GM21786 (cell line): ENCODE data around the gene DNAJC4.

Experiments
- ATAC-seq: cut with Tn5 transposase; IDR thresholded peaks from one replicate; pipeline ENCODE4 v1.9.1; 2021; ENCODE audit not compliant: unreplicated experiment

The DNAJC4 gene

DNA sequence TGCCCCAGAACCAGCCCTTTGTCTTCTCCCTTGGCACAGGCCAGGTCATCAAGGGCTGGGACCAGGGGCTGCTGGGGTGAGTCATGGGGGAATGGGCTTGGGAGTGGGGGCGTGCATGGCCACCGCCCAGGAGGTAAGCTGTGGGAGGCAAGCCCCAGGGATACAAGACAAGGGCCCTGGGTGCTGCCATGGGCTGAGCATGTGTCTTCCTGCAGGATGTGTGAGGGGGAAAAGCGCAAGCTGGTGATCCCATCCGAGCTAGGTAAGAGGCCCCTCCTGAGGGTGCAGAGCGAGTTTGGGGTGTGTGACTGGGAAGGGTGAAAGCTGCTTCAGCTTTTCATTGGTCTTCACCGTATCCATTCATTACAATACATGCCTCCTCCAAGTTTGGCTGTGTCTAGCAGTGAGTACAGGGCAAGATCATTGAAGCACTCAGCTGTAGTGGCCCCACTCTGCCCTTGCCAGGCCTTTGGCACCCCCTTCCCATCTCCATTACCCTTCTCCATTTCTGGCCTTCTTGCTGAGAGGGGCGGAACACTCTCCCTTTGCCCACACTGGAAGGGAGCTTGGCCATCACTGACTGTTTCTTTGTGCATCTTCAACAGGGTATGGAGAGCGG lies 13.0 kb downstream of the DNAJC4 start:
- ATAC-seq: no peak

DNA sequence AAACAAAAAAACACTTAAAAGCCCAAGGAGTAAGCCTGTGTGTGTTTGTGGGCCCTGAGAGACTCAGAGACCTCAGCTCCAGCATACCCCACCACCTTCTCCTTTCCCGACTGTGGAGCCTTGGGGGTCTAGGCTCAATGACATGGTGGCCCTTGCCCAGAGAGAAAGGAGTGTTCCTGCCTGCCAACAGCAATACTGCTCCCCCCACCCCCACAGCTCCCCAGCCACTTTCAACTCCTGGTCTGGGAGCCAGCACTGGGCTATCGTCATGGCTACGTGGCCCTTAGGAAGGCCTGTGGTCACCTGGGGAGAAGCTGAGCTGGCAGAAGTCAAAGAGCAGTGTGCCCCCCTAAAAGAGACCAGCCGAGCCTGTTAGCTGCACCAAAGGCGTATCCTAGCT lies 13.8 kb downstream of the DNAJC4 start:
- no peak for ATAC-seq

DNA sequence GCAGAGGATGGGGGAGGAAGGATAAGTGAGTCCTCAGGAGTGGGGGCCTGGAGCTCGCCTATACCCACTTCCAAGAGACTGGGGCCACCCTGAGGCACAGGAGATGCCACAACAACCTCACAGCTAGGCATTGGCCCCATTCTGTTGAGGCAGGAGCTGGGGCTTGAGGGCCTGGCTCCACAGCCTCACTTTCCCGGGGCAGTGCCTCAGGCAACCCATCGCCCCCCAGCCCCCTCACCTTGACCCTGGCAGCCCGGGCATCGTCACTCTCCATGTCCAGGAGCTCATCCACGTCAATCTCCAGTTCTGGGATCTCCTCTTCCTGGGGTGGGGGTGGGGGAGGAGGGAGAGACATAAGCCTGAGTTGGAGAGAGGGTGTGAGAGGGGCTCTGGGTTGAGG lies 14.6 kb downstream of the DNAJC4 start:
- no peak for ATAC-seq

- ATAC-seq: no peak
Observed at GRCh38 chr11:64245401-64245796, 15.1 kb downstream of the DNAJC4 start.

DNA sequence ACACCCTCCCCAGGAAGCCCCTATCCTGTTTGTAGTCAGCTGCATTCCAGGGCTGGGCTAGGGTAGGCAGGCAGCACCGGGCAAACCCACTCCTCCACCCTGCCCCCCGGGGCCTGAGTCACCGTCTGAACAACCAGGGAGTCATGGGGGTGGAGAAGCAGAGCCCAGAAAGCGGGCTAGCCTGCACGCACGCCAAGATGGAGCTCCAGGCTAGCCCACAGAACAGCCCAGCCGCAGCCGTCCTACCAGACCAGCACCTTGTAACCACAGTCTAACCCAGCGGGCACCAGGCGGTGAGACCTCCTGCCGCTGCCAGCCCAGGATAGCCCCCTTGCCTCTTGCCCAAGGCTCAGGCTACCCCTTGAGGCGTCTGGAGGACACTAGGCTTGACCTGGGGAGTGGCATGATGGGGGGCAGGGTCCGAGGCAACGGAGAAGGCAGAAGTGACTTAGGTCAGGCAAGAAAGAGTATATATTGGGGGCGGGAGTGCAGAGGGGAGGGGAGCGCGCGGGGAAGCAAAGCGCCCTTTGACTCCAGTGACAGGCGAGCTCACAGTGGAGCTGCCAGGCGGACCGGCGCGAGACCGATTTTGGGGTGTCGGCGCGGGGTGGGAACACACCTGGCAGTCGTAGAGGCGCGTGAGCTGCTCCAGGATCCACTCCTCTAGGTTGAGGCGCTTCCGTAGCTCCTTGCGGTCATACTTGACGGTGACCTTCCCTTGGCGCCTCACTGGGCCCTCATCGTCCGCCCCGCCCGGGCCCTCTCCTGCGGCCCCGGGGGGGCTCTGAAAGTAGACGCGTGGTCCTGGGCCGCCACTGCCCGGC lies 15.7 kb downstream of the DNAJC4 start:
- ATAC-seq: no peak

DNA sequence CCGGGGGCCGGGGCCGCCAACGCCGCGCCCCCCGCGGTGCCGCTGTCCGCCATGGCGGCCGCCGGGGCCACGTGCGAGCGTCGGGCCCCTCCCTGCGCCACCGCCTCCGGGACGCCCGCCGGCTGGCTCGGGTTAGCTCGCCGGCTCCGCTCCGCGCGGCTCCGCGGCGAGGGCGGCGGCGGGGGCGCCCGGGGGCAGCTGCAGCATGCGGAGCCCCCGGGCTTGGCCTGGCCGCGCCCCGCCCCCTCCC lies 16.2 kb downstream of the DNAJC4 start:
- ATAC-seq: peak; percentile 10

DNA sequence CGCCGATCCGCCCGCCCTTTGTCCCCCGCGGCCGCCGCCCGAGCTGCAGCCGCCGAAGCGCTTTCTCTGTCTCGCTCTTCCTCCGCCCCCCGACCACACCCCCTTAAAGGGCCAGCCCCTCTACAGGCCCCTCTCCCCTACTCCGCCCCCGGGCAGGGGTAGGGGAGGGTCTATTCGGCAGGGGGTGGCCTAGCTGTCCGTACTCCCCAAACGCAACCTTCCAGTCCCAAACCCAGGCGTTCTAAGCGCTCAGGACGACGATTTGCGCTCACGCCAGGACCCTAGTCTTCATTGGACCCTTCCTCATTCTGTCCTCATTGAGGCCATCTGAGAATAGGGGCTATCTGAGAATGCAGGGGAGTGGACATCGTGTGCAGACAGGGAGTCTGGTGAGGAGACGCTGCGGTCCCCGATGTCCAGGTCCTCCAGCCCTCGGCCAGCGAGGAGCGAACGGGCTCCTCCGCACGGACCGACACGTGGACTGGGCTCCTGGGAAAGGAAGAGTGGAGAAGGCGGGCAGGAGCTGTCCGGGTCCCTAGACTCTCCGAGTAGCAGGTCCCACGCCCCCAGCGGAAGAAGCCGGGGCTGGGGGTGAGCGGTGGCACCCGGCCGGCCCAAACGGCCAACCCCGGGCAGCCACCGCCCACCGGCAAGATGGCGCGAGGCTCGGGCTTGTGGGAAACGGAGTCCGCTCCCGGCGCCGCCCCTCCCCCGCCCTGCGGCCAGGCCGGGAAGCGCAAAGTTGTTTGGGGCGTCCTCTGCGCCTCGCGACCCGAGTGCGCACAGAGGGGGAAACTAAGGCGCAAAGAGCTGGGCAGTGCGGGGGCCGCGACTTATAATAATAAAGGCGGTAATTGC lies 16.8 kb downstream of the DNAJC4 start, which contains the start of gene PPP1R14B:
TSS of gene PPP1R14B (minus strand) at position 73 of the 858 bp plus-strand sequence. CDS start 270 bp downstream, outside the sequence.
- peak; percentile 39 for ATAC-seq

DNA sequence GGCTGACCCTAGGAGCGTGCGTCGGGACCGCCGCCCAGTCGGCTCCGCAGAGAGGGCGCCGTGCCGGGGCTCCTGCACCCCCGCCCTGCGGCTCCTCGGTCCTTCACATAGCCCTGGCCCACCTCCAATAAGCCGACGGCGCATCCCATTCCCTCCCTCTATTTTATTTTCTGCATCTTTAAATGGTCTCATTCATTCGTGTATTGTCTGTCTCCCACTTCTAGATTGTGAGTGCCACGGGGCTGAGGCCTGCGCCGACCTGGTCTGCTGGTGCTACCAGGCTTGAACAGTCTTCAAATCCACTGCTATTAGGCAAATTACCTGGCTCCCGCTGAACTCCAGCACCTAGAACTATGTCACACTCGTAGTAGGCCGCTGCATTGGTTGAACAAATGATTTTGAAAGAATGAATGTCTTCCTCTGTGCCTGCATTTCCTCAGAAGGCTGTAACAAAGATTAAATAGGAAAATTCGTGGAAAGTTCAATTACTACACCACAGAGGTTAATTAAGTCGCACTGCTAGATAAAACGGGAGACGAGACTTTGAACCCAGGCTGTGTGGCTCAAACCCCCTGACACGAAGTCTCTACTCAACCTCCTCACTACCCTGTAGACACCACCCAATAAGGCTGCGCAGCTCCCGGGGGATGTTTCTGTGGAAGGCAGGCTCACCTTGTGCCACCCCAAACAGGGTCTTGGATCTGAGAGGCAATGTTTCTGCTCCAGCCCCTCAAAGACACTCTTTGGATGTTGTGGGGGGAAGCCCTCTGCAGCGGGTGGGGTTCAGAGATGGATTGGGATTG lies 17.6 kb downstream of the DNAJC4 start:
- no peak for ATAC-seq

DNA sequence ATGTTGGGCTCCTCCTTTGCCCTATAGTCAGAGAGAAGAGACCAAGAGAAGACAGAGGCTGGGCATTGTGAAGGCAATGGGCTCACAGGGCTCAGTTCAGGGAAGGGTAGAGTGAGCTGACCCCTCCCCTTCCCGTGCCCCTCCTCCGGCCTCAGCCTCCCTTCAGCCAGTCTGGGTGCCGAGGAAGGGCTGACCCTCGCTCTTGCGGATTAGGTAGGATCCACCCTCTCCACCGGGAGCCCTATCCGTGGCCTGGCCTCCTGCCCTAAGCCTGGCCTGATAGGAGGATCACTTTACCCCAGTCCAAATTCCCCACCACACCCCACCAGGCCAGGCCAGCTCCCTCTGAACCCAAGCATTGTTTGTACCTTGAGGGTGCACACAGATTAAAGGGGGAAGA lies 18.2 kb downstream of the DNAJC4 start:
- no peak for ATAC-seq

DNA sequence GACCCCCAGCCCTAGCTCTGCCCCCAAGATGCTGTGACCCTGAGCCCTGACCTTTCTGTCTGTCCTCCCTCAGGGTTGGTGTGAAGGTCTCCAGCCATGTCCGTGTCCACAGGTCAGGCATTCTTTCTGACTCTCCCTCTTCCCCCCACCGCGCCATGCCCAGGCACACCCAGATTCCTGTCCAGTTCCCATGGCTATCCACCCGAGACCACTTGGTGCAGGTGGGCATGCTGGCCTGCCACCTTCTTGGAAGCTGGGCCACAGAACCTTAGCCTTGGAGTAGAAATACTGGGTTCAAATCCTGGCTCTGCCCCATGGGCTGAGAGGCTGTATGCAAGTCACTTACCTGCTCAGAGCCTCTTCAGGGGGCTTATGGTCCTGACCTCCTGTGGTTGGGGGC lies 18.7 kb downstream of the DNAJC4 start:
- no peak for ATAC-seq

DNA sequence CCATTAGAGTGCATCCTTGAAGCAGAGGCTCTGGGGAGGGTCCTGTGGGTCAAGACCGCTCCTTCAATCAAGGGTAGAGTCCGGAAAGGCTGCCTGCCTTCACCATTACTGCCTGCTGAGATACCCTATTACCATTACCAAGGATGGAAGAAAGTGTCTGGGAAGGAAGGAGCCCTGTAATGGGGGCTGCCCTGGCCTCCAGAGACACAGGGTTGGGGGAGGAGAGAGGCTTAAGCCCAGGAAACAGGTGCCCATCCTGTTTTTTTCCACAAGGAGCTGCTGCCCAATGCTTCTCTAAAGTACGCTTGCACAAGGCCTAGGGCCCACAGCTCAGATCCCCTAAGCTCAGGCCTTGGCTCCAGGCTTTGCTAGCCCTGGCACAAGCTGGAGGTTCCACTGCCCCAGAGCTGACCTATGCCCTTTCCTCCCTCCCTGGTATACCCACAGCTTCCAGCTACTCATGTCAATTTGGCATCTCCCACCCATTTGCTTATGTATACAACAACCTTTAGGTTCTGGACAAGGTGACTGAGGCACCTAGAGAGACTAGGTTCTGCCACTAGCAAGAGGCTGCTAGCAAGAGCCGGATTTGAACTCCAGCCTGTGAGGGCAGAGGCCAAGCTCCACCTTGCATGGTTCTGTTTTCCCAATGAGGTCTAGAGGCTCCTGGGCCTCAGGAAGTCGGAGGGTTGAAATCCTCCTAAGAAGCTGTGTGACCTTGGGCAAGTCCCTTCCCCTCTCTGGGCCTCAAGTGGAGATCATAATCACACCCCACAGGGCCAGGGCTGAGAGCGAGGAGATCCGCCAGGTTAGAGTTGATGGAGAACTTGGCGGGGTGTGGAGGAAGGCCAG lies 19.4 kb downstream of the DNAJC4 start:
- ATAC-seq: no peak

DNA sequence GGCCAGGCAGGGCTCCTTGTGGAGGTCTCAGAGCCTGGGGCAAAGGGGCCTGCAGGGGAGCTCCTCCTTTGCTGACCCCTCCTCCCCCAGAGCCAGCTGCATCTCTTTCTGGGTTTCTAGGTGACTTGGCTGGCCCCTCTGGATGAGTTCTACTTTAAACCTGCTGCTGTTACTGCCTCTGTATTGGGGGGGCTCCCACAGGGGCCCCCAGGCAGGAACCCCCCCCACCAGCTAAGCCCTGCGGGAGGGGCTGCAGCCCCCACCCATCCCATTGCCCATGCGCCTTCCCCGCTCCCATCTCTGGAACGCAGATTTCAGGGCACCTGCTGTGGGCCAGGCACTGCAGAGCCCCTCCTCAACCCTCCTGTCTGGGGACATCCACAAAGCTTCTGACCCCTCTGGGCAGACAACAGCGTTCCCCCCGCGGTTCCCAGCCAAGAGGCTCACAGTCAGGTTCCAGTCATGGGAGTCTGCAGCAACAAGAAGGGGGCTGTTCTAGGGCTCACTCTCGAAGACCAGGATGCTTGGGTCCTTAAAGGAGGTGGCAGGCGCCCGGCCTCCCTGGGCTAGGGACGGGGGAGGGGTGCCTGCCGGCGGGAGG lies 20.2 kb downstream of the DNAJC4 start:
- ATAC-seq: no peak

DNA sequence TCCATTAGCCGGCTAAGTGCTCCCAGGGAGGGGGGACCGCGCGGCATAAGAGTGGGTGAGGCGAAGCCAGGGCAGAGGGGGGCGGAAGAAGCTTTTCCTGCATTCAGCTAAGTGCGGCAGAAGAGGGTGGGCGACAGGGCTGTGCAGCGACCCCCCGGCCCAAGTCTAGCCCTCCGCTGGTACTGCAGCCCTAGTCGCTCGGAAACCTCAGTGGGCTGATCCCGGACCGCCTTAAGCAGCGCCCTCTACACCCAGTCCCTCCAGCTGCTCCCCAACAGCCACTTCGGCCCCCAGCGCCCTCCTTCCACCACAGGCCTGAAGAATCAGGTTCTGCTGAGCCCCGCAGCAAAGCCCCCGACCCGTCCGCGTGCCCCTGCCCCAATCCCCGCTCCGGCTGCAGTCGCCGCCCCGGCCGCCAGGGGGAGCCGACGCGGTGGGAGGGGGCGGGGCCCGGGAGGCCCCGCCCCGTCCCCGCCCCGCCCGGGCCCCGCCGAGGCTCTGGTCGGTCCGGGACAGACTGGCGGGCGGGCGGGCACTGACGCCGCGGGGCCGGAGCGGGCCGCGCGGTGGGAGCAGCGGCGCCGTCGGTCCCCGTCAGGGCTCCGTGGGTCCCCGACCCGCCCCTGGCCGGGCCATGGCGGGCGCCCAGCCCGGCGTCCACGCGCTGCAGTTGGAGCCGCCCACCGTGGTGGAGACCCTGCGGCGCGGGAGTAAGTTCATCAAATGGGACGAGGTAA lies 20.8 kb downstream of the DNAJC4 start, which contains the start of gene PLCB3:
TSS of gene PLCB3 (plus strand) at position 515 of the 737 bp plus-strand sequence. CDS start at position 635, 120 bp downstream.
- ATAC-seq: no peak

GRCh38 chr11:64251753-64252002 lies 21.3 kb downstream of the DNAJC4 start:
- ATAC-seq: no peak

GRCh38 chr11:64252003-64252872 lies 21.9 kb downstream of the DNAJC4 start:
- no peak for ATAC-seq

DNA sequence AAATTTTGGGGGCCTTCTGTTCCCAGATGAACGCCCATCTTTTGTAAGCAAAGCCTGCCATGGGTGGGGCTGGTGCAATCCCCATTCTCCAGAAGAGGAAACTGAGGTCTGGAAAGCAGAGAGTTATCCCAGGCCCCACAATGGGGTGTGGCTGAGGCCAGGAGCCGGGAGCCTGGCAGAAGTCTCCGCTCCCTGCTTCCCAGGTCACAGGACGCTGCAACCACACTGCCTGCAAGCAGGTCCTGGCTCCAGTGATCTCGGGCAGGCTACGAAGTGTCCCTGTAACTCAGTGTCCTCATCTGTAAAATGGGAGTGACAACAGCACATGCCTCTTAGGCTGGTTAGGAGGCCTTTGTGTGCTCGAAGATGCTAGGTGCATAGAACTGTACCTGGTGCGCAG lies 22.7 kb downstream of the DNAJC4 start:
- no peak for ATAC-seq

DNA sequence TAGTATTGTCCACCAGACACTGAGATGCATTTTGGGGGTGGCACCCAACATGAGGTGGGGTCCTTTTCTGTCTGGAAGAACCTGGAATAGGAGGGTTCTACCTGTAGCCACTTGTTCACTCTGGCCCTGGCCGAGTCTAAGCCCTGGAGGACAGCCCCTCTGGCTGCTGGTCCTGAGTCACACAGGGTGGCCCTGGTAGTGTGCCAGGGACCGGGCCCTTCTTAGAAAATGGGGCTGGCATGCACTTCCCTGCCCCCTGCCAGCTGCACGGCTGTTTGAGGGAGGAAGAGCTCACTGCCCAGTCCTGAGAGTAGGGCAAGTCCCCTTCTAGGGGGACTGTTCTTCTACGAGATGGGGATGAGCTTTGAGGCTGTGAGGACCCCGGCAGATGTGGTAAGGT lies 23.1 kb downstream of the DNAJC4 start:
- no peak for ATAC-seq

GRCh38 chr11:64254326-64254725 lies 24.0 kb downstream of the DNAJC4 start:
- no peak for ATAC-seq
